AG04450 (cell line): ENCODE measurements around the gene KATNAL1. TPM values are rescaled to one million over a fixed set of nuclear protein-coding genes. Genes with fewer than 3 reads are reported as not detected.

Source experiments
- CTCF ChIA-PET: fragments of 300-600, 350-600 bp; formaldehyde crosslinking; extraction: SDS; loops from one replicate; lab custom pipeline; 2022; ENCODE audit warnings: antibody characterized with exemption, inconsistent platforms; lab: Charles Lee
- POLR2A ChIA-PET: fragments of 350-600 bp; formaldehyde crosslinking; extraction: SDS; loops from one replicate; lab custom pipeline; 2021; ENCODE audit warnings: antibody characterized with exemption, inconsistent platforms; lab: Yijun Ruan, JAX
- DNase-seq: peaks from one replicate; pipeline ENCODE4 v3.0.0-alpha.2; 2011; ENCODE audit warnings: low read depth, low spot score
- H3K27ac ChIP-seq: one replicate; pipeline ENCODE4 v1.5.1; 2012; ENCODE audit warnings: low read depth, low read length, control low read depth
- H3K27me3 ChIP-seq: one replicate; pipeline ENCODE4 v1.6.0; 2012; ENCODE audit warnings: low read length; ENCODE audit not compliant: control insufficient read depth, insufficient read depth
- H3K4me3 ChIP-seq: 2 replicates; pipeline ENCODE4 v1.5.1; 2011; ENCODE audit warnings: mild to moderate bottlenecking, low read depth, low read length, control low read depth
- H3K9me3 ChIP-seq: 2 replicates; pipeline ENCODE4 v1.5.1; 2012; ENCODE audit warnings: low read length; ENCODE audit not compliant: control insufficient read depth, insufficient read depth
- CTCF ChIP-seq: IDR thresholded peaks from 2 replicates; pipeline ENCODE4 v1.5.1; 2011; ENCODE audit warnings: low read depth, low read length, control low read depth, inconsistent platforms
- polyA plus RNA-seq: library from polyadenylated mRNA; depleted of rRNA; stranded (reverse); fragments of >200 nt; gene quantifications from 2 replicates; pipeline ENCODE4 v1.2.3, GENCODE V29; 2011

Gene KATNAL1
- polyA plus RNA-seq, 1 experiment = 12.6 TPM

- no peak for DNase-seq
- no peak for TF ChIP-seq CTCF
- H3K27me3 ChIP-seq = no peaks in the 10 kb centered on the region
- CTCF ChIA-PET = interaction anchor here (1.6 kb wide), 1 partner anchor 221 kb away, joined by 6 read pairs; no protein-coding TSS in a partner anchor
- no peak overlapping the region for H3K27ac ChIP-seq
- POLR2A ChIA-PET = no interaction called here
- no peak overlapping the region for H3K4me3 ChIP-seq
- H3K9me3 ChIP-seq = peaks cover 6% of the 10 kb centered on the region
These were observed 46.3 kb upstream of the KATNAL1 start for GRCh38 chr13:30353471-30354215.

GRCh38 chr13:30353060-30353459, 45.7 kb upstream of the KATNAL1 start:
- Histone ChIP-seq H3K27ac (no peak overlapping the region), H3K9me3 (peaks cover 6% of the 10 kb centered on the region), H3K27me3 (no peaks in the 10 kb centered on the region), H3K4me3 (no peak overlapping the region)
- ChIA-PET POLR2A (no interaction called here), CTCF (interaction anchor here (1.6 kb wide), 1 partner anchor 221 kb away, joined by 6 read pairs; no protein-coding TSS in a partner anchor)
- no peak for TF ChIP-seq CTCF
- DNase-seq = no peak

GRCh38 chr13:30352121-30352520, 44.8 kb upstream of the KATNAL1 start:
- Histone ChIP-seq H3K4me3 (no peak overlapping the region), H3K27ac (no peak overlapping the region), H3K27me3 (no peaks in the 10 kb centered on the region), H3K9me3 (peaks cover 6% of the 10 kb centered on the region)
- TF ChIP-seq CTCF = no peak
- DNase-seq = no peak
- ChIA-PET CTCF (interaction anchor here (0.6 to 0.7 kb wide), 4 partner anchors 11 to 1473 kb away, joined by 3 to 8 read pairs (median 4); no protein-coding TSS in a partner anchor), POLR2A (no interaction called here)

GRCh38 chr13:30346789-30347167, 39.4 kb upstream of the KATNAL1 start:
- no peaks in the 10 kb centered on the region for H3K9me3 ChIP-seq
- H3K4me3 ChIP-seq = no peak overlapping the region
- no peak for TF ChIP-seq CTCF
- ChIA-PET CTCF (no interaction called here), POLR2A (no interaction called here)
- no peaks in the 10 kb centered on the region for H3K27me3 ChIP-seq
- H3K27ac ChIP-seq = no peak overlapping the region
- DNase-seq = no peak

GRCh38 chr13:30346153-30346788, 38.9 kb upstream of the KATNAL1 start:
- no peak for TF ChIP-seq CTCF
- Histone ChIP-seq H3K9me3 (no peaks in the 10 kb centered on the region), H3K4me3 (no peak overlapping the region), H3K27me3 (no peaks in the 10 kb centered on the region), H3K27ac (no peak overlapping the region)
- DNase-seq = no peak
- CTCF ChIA-PET = interaction anchor here (0.6 kb wide), 1 partner anchor 37 kb away, joined by 3 read pairs; no protein-coding TSS in a partner anchor
- POLR2A ChIA-PET = no interaction called here
